Muscle layer of colon (tissue), 2 donors: ENCODE results near the gene RFWD3.
A peak's percentile ranks its signal among the peaks of the same experiment; 100 is the strongest.
"Not testable (repeated sequence)": the region's sequence is repeated elsewhere in the genome, so short reads cannot be mapped to it uniquely, and the experiment has no call there.

ENCODE experiments used
- H3K27ac ChIP-seq: one replicate; pipeline ENCODE4 v1.7.0; 2013; ENCODE audit warnings: low read depth, mild to moderate bottlenecking, low read length, moderate library complexity
- H3K27me3 ChIP-seq, 2 donors: one replicate each; pipeline ENCODE4 v1.7.0; 2013; ENCODE audit warnings: low read length in 2 of 2, mild to moderate bottlenecking in 2 of 2; ENCODE audit not compliant: insufficient read depth in 2 of 2, control insufficient read depth in 1 of 2
- H3K36me3 ChIP-seq: one replicate; pipeline ENCODE4 v1.7.0; 2013; ENCODE audit warnings: mild to moderate bottlenecking, low read length; ENCODE audit not compliant: insufficient read depth
- H3K4me1 ChIP-seq: one replicate; pipeline ENCODE4 v1.7.0; 2013; ENCODE audit warnings: mild to moderate bottlenecking, low read length; ENCODE audit not compliant: insufficient read depth
- H3K4me3 ChIP-seq, 2 donors: one replicate each; pipeline ENCODE4 v1.7.0; 2013; ENCODE audit warnings: low read length in 2 of 2, low read depth in 1 of 2, mild to moderate bottlenecking in 1 of 2, moderate library complexity in 1 of 2
- H3K9ac ChIP-seq: one replicate; pipeline ENCODE4 v1.7.0; 2013; ENCODE audit warnings: low read length
- H3K9me3 ChIP-seq: one replicate; pipeline ENCODE4 v1.7.0; 2013; ENCODE audit warnings: mild to moderate bottlenecking, low read length
- donor health status: abdominal sarcoma.
- donor health status: Adenocarcinoma of cecum.

Gene RFWD3

DNA sequence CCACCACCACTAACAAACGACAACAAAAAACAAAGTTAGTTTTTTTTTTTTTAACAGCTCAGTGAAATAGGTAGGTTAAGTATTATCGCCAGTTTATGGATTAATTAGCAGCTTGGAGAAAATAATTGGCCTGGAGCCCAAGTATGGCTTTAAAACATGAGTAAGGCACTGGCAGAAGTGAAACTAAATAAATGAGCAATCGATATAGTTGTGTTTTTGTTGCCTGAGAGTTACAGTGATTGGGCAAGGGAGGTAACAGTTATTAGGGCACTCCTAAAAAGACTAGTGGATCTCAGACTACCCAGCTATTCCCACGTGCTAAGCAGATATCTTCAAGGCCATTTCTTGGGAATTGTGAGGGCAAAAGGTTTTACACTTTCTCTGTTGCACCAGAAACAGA is 31.5 kb upstream of the RFWD3 start:
- Histone ChIP-seq H3K36me3 (no peaks in the 10 kb centered on the region), H3K9me3 (no peaks in the 10 kb centered on the region), H3K9ac (no peak overlapping the region), H3K4me3 (no peak overlapping the region), H3K4me1 (no peaks in the 10 kb centered on the region), H3K27me3 (no peaks in the 10 kb centered on the region), H3K27ac (no peak overlapping the region)

DNA sequence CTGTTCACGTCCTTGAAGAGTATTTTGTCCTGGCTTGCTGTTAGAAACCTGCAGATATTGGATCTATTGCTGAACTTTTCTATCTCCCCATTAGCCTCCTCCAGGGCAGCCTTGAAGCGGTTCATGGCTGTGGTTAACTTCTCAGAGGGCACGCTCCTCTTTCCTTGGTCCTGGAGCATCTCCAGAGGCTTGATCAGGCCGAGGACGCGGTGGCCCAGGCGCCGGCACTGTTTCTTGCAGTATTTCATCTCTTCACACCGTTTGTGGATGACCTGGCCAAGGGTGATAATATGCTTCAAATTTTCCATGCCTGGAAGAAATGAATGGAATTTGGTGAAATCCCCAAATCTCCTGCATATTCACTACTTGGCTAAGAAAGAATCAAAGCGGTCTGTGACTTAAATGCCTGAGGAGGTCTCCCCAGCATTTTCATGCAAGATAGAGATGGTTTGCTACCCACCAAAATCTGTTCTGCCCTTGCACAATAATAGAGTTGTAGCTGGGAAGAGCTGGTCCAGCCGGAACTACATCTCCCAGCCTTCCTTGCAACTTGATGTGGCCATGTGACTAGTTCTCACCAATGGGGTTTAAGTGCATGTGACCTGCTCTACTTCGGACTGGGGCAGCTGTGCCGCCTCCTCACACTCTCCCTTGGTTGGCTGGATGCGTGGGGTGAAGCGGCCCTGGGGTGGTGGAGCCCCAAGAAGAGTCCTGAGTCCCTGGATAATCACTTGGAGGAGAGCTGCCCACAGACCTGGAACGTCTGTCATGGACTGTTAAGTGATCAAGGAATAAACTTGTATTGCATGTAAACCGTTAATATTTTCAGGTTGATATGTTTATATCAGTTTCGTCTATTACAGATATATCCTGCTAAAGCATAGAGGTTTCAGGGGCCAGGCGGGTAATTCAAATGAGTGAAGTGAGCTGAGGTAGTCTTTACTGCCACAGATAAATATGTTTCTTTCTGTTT is 29.1 kb upstream of the RFWD3 start:
- Histone ChIP-seq H3K4me3 (peak overlapping the region in 1 of 2 donors; percentile 76), H3K9me3 (no peaks in the 10 kb centered on the region), H3K27ac (no peak overlapping the region), H3K36me3 (peaks cover 12% of the 10 kb centered on the region), H3K9ac (peak overlapping the region; percentile 45), H3K4me1 (no peaks in the 10 kb centered on the region), H3K27me3 (no peaks in the 10 kb centered on the region)

DNA sequence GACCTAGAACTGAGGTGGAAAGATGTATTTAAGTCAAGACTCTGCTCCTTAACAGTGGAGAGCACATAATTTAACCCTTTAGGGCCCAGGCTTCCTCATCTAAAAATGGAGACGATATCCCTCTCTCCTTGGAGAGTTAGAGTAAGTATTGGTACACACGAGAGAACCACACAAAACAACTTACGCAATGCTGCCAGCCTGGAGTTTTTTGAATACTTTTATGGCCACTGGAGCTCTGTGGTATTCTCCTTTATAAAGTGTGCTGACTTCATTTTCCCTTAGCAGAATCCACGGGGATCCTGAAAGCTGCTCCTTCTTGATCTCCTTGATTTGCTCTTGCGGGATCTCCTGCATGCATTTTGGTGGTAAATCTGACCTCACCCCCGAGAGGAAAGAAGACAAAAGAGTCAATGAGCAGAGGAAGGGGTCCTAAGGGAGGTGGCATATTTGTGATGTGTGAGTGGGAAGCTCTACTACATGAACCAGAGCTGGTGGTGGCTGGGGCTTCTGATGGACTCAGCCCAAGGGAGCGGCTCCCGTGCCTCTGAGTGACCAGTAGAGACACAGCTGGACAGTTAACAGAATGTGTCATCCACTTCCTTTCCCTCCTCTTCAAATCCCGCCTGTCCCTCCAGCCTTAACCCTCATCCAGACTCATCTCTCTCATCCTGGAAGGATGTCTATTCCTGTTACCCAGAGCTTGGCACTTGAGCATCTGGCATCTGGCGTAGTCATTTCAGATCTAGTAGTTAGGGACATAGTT is 24.6 kb upstream of the RFWD3 start:
- Histone ChIP-seq H3K27me3 (no peaks in the 10 kb centered on the region), H3K27ac (no peak overlapping the region), H3K9me3 (no peaks in the 10 kb centered on the region), H3K9ac (no peak overlapping the region), H3K4me3 (no peak overlapping the region), H3K4me1 (no peaks in the 10 kb centered on the region), H3K36me3 (peaks cover 19% of the 10 kb centered on the region)

DNA sequence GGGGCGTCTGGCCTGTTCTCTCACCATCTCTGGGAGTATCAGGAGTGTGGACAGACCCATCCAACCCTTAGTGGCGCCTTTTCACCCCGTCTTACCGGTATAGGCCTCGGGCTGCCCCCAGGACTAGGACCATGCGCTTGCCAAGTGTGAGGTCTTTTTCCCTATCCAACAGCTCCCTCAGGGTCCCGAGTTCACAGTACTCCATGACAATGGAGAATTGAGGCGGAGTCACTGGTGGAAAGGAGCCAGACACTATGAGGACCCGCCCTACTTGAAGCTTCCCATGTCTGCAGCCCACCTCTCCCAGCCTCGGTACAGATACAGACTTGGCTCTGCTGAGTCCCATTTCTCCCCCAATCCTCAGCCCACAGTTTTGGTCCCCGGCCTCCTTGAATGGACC is 15.9 kb upstream of the RFWD3 start:
- Histone ChIP-seq H3K4me1 (no peaks in the 10 kb centered on the region), H3K9ac (no peak overlapping the region), H3K27me3 (no peaks in the 10 kb centered on the region), H3K27ac (no peak overlapping the region), H3K9me3 (no peaks in the 10 kb centered on the region), H3K4me3 (no peak overlapping the region), H3K36me3 (no peaks in the 10 kb centered on the region)

DNA sequence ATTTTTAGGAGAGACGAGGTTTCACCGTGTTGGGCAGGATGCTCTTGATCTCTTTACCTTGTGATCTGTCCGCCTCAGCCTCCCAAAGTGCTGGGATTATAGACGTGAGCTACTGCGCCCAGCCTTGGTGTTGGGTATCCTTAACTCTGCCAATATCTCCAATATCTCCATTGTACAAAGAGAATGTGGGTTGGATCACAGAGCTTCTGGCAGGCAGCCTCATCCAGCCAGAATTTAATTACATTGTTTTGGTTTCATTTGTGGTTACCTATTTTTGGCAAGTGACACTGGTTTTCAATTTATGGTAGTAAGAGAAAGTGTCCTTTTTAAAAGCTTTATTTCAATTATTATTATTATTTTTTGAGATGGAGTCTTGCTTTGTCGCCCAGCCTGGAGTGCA is 14.0 kb upstream of the RFWD3 start:
- Histone ChIP-seq H3K9ac (no peak overlapping the region), H3K27me3 (no peaks in the 10 kb centered on the region), H3K27ac (no peak overlapping the region), H3K9me3 (no peaks in the 10 kb centered on the region), H3K4me1 (no peaks in the 10 kb centered on the region), H3K36me3 (no peaks in the 10 kb centered on the region), H3K4me3 (no peak overlapping the region)

DNA sequence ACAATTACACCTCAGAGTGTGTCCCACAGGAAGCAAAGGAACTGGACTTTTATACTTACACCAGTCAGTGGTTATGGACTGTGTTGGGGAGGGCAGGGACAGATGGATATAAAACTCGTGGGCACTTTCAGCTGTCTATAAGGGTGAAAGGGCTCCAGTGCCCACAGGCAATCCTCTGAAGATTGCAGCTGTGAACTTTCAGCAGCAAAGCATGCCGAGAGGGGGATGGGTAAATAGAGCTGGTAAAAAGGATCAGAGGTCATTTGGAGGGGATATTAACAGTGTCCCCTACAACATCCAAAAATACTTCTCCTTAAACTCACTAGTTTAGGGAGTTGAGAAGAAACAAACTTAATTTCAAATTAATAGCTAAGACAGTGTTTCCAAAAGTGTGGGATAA is 13.3 kb upstream of the RFWD3 start:
- Histone ChIP-seq H3K9ac (no peak overlapping the region), H3K9me3 (no peaks in the 10 kb centered on the region), H3K4me3 (no peak overlapping the region), H3K4me1 (no peaks in the 10 kb centered on the region), H3K27me3 (no peaks in the 10 kb centered on the region), H3K27ac (no peak overlapping the region), H3K36me3 (no peaks in the 10 kb centered on the region)

DNA sequence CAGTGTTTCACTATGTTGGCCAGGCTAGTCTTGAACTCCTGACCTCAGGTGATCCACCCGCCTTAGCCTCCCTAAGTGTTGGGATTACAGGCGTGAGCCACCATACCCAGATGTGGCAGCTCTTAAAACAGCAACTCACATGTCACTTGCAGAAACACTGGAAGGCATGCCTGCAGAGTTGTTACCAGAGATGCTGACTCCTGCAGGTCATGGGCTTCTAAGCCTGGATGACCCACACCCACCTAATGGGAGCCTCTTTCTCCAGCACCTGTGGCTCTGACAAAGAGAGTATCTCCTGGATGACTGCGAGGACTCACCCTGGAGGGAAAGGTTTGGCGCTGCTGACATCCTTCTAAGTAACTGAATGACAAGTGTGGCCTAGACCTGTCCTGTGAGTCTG is 11.2 kb upstream of the RFWD3 start:
- Histone ChIP-seq H3K9me3 (no peaks in the 10 kb centered on the region), H3K27me3 (no peaks in the 10 kb centered on the region), H3K4me3 (no peak overlapping the region), H3K4me1 (no peaks in the 10 kb centered on the region), H3K27ac (no peak overlapping the region), H3K36me3 (no peaks in the 10 kb centered on the region), H3K9ac (no peak overlapping the region)

DNA sequence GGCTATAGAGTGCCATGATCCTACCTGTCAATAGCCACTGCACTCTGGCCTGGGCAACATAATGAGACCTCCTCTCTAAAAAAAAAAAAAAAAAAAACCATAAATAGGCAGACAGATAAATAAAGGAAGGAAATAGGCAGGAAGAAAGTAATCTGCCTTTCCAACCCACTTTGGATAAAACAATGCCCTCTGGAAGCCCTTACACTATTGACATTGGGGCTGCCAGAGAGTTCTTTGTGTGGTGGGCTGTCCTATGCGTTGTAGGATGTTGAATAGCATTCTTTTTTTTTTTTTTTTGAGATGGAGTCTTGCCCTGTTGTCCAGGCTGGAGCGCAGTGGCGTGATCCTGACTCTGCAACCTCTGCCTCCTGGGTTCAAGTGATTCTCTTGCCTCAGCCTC is 7.2 kb upstream of the RFWD3 start:
- H3K36me3 ChIP-seq = no peaks in the 10 kb centered on the region

DNA sequence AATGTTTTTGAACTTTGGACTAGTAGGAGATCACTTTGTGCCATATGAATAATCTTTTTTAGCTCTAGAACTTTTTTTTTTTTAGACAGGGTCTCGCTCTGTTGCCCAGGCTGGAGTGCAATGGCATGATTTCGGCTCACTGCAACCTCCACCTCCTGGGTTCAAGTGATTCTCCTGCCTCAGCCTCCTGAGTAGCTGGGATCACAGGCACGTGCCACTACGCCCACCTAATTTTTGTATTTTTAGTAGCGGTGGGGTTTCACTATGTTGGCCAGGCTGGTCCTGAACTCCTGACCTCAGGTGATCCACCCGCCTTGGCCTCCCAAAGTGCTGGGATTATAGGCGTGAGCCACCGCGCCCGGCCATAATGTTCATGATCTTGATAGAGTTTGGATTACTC is 2.2 kb upstream of the RFWD3 start:
- not testable (repeated sequence) for H3K4me3 ChIP-seq, H3K27me3 ChIP-seq, H3K36me3 ChIP-seq, H3K9ac ChIP-seq, H3K27ac ChIP-seq, H3K9me3 ChIP-seq, H3K4me1 ChIP-seq

More for the DNA sequence above, 7.2 kb upstream of the RFWD3 start:
- Histone ChIP-seq H3K27ac (no peak overlapping the region), H3K4me3 (no peak overlapping the region), H3K9ac (no peak overlapping the region), H3K4me1 (no peaks in the 10 kb centered on the region), H3K27me3 (no peaks in the 10 kb centered on the region), H3K9me3 (no peaks in the 10 kb centered on the region)

DNA sequence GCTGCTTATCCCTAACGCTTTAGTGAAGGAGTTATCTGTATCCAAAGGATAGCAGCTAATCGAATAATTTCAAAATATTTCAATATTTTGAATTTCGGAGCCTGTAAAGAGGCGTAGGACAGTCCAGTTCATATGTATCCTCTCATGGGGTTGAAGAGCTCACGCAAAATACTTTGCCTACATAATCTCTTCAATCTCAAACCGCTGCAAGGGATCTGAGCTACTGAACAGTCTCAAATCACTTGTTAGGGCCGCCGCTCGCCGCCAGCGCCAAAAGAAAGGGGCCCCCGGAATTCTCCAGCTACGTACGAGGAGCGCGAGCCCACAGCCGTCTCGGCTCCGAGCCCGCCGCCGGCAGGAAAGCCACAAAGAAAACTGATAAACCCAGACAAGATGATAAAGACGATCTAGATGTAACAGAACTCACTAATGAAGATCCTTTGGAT is 601 bp upstream of the RFWD3 start:
- Histone ChIP-seq H3K27ac (peak overlapping the region; percentile 1), H3K9me3 (no peaks in the 10 kb centered on the region), H3K9ac (peak overlapping the region; percentile 42), H3K27me3 (no peaks in the 10 kb centered on the region), H3K4me1 (peaks cover 5% of the 10 kb centered on the region), H3K4me3 (peak overlapping the region; percentile 44 to 84), H3K36me3 (peaks cover 14% of the 10 kb centered on the region)

DNA sequence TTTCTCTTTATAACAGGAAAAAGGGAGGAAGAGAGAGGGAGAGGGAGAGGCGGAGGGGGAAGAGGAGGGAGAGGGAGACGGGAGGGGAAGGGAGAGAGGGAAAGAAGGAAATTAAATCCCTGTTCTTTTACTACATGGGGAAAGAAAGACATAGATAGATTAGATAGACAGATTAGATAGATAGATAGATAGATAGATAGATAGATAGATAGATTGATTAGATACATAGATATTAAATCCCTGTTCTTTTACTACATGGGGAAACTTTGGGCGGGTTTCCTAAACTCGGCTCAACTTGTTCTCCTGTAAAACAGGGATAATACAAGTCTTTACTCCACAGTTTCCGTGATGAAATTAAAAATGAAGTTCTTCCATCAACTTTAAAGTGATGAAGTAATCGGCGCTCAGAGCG is 661 bp downstream of the RFWD3 start:
- Histone ChIP-seq H3K9ac (peak overlapping the region; percentile 38), H3K4me3 (peak overlapping the region; percentile 84 to 99), H3K27me3 (no peaks in the 10 kb centered on the region), H3K36me3 (peaks cover 16% of the 10 kb centered on the region), H3K9me3 (no peaks in the 10 kb centered on the region), H3K4me1 (peaks cover 5% of the 10 kb centered on the region), H3K27ac (peak overlapping the region; percentile 66)
